HepG2 (cell line): Measurements from ENCODE around the gene FOXA3. TPM values are rescaled to one million over a fixed set of nuclear protein-coding genes. Genes with fewer than 3 reads are reported as not detected.

Experiments
- ARNTL ChIP-seq: sonication (generic); formaldehyde crosslinking; IDR thresholded peaks from 2 replicates; pipeline ENCODE4 v1.4.0; 2020; ENCODE audit warnings: mild to moderate bottlenecking, missing genetic modification reagents
- BORCS8-MEF2B ChIP-seq: sonication (generic); formaldehyde crosslinking; IDR thresholded peaks from 2 replicates; pipeline ENCODE4 v1.8.0; 2022; ENCODE audit warnings: mild to moderate bottlenecking, missing genetic modification reagents
- HDAC1 ChIP-seq: sonication (generic); formaldehyde crosslinking; IDR thresholded peaks from 2 replicates; pipeline ENCODE4 v1.5.1; 2020; ENCODE audit warnings: mild to moderate bottlenecking, missing genetic modification reagents
- HOXA3 ChIP-seq: sonication (generic); formaldehyde crosslinking; IDR thresholded peaks from 2 replicates; pipeline ENCODE4 v1.5.0; 2020; ENCODE audit warnings: missing genetic modification reagents
- MYNN ChIP-seq: sonication (generic); formaldehyde crosslinking; IDR thresholded peaks from 2 replicates; pipeline ENCODE4 v1.4.0; 2020; ENCODE audit warnings: mild to moderate bottlenecking, low read depth, missing genetic modification reagents
- ZNF205 ChIP-seq: IDR thresholded peaks from 2 replicates; pipeline ENCODE4 v1.6.1; 2018; ENCODE audit warnings: missing biosample characterization, missing genetic modification reagents
- ZNF33B ChIP-seq: sonication (generic); formaldehyde crosslinking; IDR thresholded peaks from 2 replicates; pipeline ENCODE4 v1.5.1; 2020; ENCODE audit warnings: mild to moderate bottlenecking, missing genetic modification reagents
- ZNF44 ChIP-seq: sonication (generic); formaldehyde crosslinking; IDR thresholded peaks from 2 replicates; pipeline ENCODE4 v1.5.1; 2020; ENCODE audit warnings: mild to moderate bottlenecking, missing genetic modification reagents
- ZNF589 ChIP-seq: sonication (generic); formaldehyde crosslinking; conservative IDR thresholded peaks from 2 replicates; pipeline ENCODE4 v1.8.0; 2022; ENCODE audit warnings: mild to moderate bottlenecking, moderate library complexity, missing genetic modification reagents
- ZNF703 ChIP-seq: sonication (generic); formaldehyde crosslinking; IDR thresholded peaks from 2 replicates; pipeline ENCODE4 v1.5.1; 2020; ENCODE audit warnings: missing genetic modification reagents, mild to moderate bottlenecking, moderate library complexity, borderline replicate concordance
- ZNF709 ChIP-seq: sonication (generic); formaldehyde crosslinking; IDR thresholded peaks from 2 replicates; pipeline ENCODE4 v1.5.0; 2020; ENCODE audit warnings: mild to moderate bottlenecking, missing genetic modification reagents
- ZNF878 ChIP-seq: sonication (generic); formaldehyde crosslinking; IDR thresholded peaks from 2 replicates; pipeline ENCODE4 v1.8.1; 2023; ENCODE audit warnings: mild to moderate bottlenecking, missing genetic modification reagents, moderate library complexity
- polyA plus RNA-seq, 8 experiments: library from polyadenylated mRNA; depleted of rRNA in 3 of 8; stranded (reverse) in 7 of 8; unstranded in 1 of 8; fragments of >200 nt; fragmentation: Illumina TruSeq in 4 of 8; extraction: Trizol in 4 of 8; gene quantifications; 2 replicates each; pipeline versions ENCODE4 v1.2.1 to v1.2.3, GENCODE V29; 2011 to 2016; ENCODE audit warnings: low read depth in 4 of 8, missing spikeins in 1 of 8, mixed read lengths in 1 of 8; ENCODE audit not compliant: insufficient read depth in 1 of 8
- total RNA-seq, 5 experiments: library from RNA; depleted of rRNA; stranded (reverse); fragments of >200 nt; fragmentation: Illumina TruSeq; extraction: Trizol; gene quantifications; 2 replicates each; pipeline ENCODE4 v1.2.3, GENCODE V29; 2016; ENCODE audit warnings: low read depth in 1 of 5
- TF ChIP-seq, protein P1 (sequence below): sonication (generic); formaldehyde crosslinking; IDR thresholded peaks from 2 replicates; pipeline ENCODE4 v1.4.0; 2020; ENCODE audit warnings: missing genetic modification reagents
- TF ChIP-seq, protein P2 (sequence below): sonication (generic); formaldehyde crosslinking; IDR thresholded peaks from 2 replicates; pipeline ENCODE4 v1.8.0; 2022; ENCODE audit warnings: missing genetic modification reagents, mild to moderate bottlenecking, inconsistent platforms, borderline replicate concordance
- TF ChIP-seq, protein P3 (sequence below): sonication (generic); IDR thresholded peaks from 2 replicates; pipeline ENCODE4 v1.6.1; 2016; ENCODE audit warnings: low read depth, borderline replicate concordance
- TF ChIP-seq, protein P4 (sequence below): sonication (generic); formaldehyde crosslinking; IDR thresholded peaks from 2 replicates; pipeline ENCODE4 v1.5.0; 2020; ENCODE audit warnings: mild to moderate bottlenecking, missing genetic modification reagents, borderline replicate concordance
- TF ChIP-seq, protein P5 (sequence below): sonication (generic); formaldehyde crosslinking; IDR thresholded peaks from 2 replicates; pipeline ENCODE4 v1.4.0; 2020; ENCODE audit warnings: missing genetic modification reagents, low read depth, mild to moderate bottlenecking, borderline replicate concordance

FOXA3 gene
- total and polyA plus RNA-seq, 2 of the 13 experiments (the other 11 are each of a cell fraction or from before 2014, with no cell fraction given): 29.8 to 47.6 TPM

DNA sequence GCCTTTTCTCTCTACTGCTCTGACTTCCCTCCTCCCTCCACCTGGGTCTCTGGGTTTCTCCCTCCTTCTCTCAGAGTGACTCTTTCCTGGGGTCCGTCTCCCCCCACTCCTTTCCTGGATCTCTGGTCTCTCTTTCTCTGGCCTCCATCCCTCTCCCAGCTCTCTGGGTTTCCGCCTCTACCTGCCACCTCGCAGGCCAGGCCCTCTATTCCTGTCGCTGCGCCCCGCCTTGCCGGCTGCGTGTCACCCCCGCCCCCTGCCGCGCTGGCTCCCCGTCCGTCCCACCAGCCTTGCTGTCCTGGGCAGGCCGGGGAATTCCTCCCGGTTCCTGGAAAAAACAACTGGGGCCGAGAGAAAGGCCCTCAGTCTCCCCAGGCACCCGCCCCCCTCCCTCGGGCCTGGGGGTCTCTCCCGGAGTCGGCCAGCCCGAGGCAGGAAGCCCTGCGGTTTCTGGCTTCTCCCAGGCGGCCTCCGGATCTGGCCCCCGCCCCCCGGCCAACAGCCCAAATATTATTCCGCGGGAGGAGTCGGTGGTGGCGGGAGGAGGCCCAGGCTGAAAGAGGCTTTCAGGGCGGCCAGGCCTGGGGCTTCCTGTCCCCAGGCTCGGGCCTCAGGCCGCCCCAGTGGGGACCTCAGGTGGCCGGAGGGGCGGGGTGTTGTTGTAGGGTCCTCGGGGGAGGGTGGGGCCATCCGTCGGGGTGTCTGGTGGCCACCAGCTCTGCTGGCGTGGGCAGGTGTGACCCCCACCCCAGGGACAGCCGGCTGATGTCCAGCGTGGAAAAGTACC, 12.5 kb downstream of the FOXA3 start (continued):
- TF ChIP-seq BORCS8-MEF2B (CRISPR knock-in tag) (peak; percentile 39; the same call in 1 of the 2 replicates), ZNF703 (CRISPR knock-in tag) (peak; percentile 38; the same call in 1 of the 2 replicates), ZNF33B (0 out of 2 replicates have a peak, but pooled peaks have one; percentile 50), ZNF589 (CRISPR knock-in tag) (0 out of 2 replicates have a peak, but pooled peaks have one; percentile 23), ARNTL (no peak), ZNF878 (CRISPR knock-in tag) (0 out of 2 replicates have a peak, but pooled peaks have one; percentile 36), MYNN (CRISPR knock-in tag) (no peak), HDAC1 (CRISPR knock-in tag) (peak; percentile 59; the same call in 1 of the 2 replicates), HOXA3 (CRISPR knock-in tag) (0 out of 2 replicates have a peak, but pooled peaks have one; percentile 10), ZNF44 (CRISPR knock-in tag) (no peak), ZNF205 (CRISPR knock-in tag) (0 out of 2 replicates have a peak, but pooled peaks have one; percentile 29), ZNF709 (CRISPR knock-in tag) (peak; percentile 66; the same call in 1 of the 2 replicates)
- TF ChIP-seq, protein P1, sequence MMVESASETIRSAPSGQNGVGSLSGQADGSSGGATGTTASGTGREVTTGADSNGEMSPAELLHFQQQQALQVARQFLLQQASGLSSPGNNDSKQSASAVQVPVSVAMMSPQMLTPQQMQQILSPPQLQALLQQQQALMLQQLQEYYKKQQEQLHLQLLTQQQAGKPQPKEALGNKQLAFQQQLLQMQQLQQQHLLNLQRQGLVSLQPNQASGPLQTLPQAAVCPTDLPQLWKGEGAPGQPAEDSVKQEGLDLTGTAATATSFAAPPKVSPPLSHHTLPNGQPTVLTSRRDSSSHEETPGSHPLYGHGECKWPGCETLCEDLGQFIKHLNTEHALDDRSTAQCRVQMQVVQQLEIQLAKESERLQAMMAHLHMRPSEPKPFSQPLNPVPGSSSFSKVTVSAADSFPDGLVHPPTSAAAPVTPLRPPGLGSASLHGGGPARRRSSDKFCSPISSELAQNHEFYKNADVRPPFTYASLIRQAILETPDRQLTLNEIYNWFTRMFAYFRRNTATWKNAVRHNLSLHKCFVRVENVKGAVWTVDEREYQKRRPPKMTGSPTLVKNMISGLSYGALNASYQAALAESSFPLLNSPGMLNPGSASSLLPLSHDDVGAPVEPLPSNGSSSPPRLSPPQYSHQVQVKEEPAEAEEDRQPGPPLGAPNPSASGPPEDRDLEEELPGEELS (CRISPR knock-in tag): peak; percentile 30; the same call in 1 of the 2 replicates
- TF ChIP-seq, protein P2, sequence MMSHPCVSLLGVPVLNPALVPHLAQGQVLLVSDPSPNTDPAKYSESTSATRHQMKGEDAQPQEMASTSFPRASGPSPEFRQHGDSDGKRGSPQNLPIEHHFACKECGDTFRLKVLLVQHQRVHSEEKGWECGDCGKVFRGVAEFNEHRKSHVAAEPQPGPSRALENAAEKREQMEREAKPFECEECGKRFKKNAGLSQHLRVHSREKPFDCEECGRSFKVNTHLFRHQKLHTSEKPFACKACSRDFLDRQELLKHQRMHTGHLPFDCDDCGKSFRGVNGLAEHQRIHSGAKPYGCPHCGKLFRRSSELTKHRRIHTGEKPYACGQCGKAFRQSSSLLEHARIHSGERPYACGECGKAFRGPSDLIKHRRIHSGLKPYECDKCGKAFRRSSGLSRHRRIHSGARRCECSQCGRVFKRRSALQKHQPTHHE (CRISPR knock-in tag): peak; percentile 71; the same call in 1 of the 2 replicates
- TF ChIP-seq, protein P3, sequence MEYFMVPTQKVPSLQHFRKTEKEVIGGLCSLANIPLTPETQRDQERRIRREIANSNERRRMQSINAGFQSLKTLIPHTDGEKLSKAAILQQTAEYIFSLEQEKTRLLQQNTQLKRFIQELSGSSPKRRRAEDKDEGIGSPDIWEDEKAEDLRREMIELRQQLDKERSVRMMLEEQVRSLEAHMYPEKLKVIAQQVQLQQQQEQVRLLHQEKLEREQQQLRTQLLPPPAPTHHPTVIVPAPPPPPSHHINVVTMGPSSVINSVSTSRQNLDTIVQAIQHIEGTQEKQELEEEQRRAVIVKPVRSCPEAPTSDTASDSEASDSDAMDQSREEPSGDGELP: peak; percentile 38; the same call in 1 of the 2 replicates
- TF ChIP-seq, protein P4, sequence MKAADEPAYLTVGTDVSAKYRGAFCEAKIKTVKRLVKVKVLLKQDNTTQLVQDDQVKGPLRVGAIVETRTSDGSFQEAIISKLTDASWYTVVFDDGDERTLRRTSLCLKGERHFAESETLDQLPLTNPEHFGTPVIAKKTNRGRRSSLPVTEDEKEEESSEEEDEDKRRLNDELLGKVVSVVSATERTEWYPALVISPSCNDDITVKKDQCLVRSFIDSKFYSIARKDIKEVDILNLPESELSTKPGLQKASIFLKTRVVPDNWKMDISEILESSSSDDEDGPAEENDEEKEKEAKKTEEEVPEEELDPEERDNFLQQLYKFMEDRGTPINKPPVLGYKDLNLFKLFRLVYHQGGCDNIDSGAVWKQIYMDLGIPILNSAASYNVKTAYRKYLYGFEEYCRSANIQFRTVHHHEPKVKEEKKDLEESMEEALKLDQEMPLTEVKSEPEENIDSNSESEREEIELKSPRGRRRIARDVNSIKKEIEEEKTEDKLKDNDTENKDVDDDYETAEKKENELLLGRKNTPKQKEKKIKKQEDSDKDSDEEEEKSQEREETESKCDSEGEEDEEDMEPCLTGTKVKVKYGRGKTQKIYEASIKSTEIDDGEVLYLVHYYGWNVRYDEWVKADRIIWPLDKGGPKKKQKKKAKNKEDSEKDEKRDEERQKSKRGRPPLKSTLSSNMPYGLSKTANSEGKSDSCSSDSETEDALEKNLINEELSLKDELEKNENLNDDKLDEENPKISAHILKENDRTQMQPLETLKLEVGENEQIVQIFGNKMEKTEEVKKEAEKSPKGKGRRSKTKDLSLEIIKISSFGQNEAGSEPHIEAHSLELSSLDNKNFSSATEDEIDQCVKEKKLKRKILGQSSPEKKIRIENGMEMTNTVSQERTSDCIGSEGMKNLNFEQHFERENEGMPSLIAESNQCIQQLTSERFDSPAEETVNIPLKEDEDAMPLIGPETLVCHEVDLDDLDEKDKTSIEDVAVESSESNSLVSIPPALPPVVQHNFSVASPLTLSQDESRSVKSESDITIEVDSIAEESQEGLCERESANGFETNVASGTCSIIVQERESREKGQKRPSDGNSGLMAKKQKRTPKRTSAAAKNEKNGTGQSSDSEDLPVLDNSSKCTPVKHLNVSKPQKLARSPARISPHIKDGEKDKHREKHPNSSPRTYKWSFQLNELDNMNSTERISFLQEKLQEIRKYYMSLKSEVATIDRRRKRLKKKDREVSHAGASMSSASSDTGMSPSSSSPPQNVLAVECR (CRISPR knock-in tag): peak; percentile 27; the same call in 1 of the 2 replicates
- TF ChIP-seq, protein P5, sequence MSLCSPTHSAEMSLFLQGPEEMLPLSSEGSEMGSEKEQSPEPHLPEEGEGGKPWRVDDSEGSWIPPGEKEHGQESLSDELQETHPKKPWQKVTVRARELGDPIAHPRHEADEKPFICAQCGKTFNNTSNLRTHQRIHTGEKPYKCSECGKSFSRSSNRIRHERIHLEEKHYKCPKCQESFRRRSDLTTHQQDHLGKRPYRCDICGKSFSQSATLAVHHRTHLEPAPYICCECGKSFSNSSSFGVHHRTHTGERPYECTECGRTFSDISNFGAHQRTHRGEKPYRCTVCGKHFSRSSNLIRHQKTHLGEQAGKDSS (CRISPR knock-in tag): no peak; the same call in 1 of the 2 replicates
